C4-2B (cell line): Measurements from ENCODE around the gene UFC1.

ENCODE experiments used
- ZFX ChIP-seq: fragments of 450-650 bp; IDR thresholded peaks from 2 replicates; pipeline ENCODE4 v1.6.1; 2017
- TF ChIP-seq, protein P1 (sequence below): fragments of 450-650 bp; conservative IDR thresholded peaks from 2 replicates; pipeline ENCODE4 v1.5.1; 2017; ENCODE audit warnings: mild to moderate bottlenecking

- TF ChIP-seq, protein P1, sequence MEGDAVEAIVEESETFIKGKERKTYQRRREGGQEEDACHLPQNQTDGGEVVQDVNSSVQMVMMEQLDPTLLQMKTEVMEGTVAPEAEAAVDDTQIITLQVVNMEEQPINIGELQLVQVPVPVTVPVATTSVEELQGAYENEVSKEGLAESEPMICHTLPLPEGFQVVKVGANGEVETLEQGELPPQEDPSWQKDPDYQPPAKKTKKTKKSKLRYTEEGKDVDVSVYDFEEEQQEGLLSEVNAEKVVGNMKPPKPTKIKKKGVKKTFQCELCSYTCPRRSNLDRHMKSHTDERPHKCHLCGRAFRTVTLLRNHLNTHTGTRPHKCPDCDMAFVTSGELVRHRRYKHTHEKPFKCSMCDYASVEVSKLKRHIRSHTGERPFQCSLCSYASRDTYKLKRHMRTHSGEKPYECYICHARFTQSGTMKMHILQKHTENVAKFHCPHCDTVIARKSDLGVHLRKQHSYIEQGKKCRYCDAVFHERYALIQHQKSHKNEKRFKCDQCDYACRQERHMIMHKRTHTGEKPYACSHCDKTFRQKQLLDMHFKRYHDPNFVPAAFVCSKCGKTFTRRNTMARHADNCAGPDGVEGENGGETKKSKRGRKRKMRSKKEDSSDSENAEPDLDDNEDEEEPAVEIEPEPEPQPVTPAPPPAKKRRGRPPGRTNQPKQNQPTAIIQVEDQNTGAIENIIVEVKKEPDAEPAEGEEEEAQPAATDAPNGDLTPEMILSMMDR, result no peak; the same call in 1 of the 2 replicates
- no peak for TF ChIP-seq ZFX
These were observed 5.5 kb downstream of the UFC1 start, which contains the start of gene USP21 for GRCh38 chr1:161159087-161159912.
